ENCODE measurements around the gene AKAP13.

AKAP13 gene

GRCh38 chr15:85704066-85704465 is 323.7 kb downstream of the AKAP13 start:
- Histone ChIP-seq H3K4me3 (ENCODE audit: low read length) (no peak overlapping the region), H3K9ac (ENCODE audit: low read length) (peak overlapping the region; percentile 37), H3K79me2 (ENCODE audit: low read length) (peaks cover 48% of the 10 kb centered on the region), H3K4me2 (ENCODE audit: low read length) (peak overlapping the region; percentile 39), H4K20me1 (ENCODE audit: insufficient read depth, low read length) (no peaks in the 10 kb centered on the region), H3K9me3 (ENCODE audit: insufficient read depth, low read length) (no peaks in the 10 kb centered on the region), H3K36me3 (replicated peaks; ENCODE audit: low read depth, low read length) (peaks cover 9% of the 10 kb centered on the region), H3K27ac (ENCODE audit: low read length) (peak overlapping the region; percentile 36), H2AFZ (ENCODE audit: low read depth, low read length) (no peak overlapping the region), H3K27me3 (ENCODE audit: low read depth, low read length) (no peaks in the 10 kb centered on the region), H3K4me1 (ENCODE audit: low read length) (peaks cover 90% of the 10 kb centered on the region)
- TF ChIP-seq CTCF (IDR thresholded peaks at IDR 0.05; ENCODE audit: low read depth, low read length), result no peak

DNA sequence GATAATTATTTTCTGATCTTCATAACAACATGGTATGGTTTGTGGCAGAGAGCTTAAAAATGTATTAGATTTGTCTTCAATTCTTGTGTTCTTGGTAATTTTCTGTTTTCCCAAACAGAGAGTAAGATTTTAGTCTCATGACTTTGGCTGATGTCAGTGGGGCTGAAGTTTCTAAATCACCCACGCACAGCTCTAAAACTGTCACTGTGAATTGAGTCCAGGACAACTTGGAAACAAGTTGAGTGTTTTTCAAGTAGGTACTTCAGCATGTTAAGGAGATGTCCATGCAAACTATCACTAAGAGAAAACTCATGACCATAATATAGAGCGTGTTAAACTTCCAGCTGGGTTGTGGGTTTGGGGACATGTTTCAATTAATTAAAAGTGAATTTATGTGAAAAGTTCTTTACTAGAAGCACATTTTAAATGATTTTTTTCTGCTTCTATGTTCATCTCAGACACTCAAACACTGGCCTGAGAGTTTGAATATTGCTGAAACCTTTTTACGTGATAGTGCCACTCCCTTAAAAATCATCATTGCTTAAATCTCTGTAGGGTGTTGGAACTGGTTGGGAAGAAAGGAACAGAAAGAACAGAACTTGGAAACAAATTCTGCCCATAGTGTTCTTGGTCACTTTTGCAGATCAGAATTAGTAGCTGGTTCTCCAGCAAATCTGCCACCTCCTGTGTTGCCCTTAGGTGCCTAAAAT is 324.5 kb downstream of the AKAP13 start:
- H3K4me3 ChIP-seq (ENCODE audit: low read length), result peak overlapping the region; percentile 5; the same call in 1 of the 2 replicates
- peaks cover 95% of the 10 kb centered on the region for H3K4me1 ChIP-seq (ENCODE audit: low read length)
- peak overlapping the region; percentile 37 for H3K9ac ChIP-seq (ENCODE audit: low read length)
- H3K27ac ChIP-seq (ENCODE audit: low read length), result peak overlapping the region; percentile 36
- H2AFZ ChIP-seq (ENCODE audit: low read depth, low read length), result no peak overlapping the region
- peaks cover 9% of the 10 kb centered on the region for H3K36me3 ChIP-seq (replicated peaks; ENCODE audit: low read depth, low read length)
- peak overlapping the region; percentile 39 for H3K4me2 ChIP-seq (ENCODE audit: low read length)
- no peaks in the 10 kb centered on the region for H4K20me1 ChIP-seq (ENCODE audit: insufficient read depth, low read length)
- peaks cover 48% of the 10 kb centered on the region for H3K79me2 ChIP-seq (ENCODE audit: low read length)
- H3K9me3 ChIP-seq (ENCODE audit: insufficient read depth, low read length), result no peaks in the 10 kb centered on the region
- TF ChIP-seq CTCF (IDR thresholded peaks at IDR 0.05; ENCODE audit: low read depth, low read length) (no peak), EZH2phosphoT487 (IDR thresholded peaks at IDR 0.05; ENCODE audit: low read depth) (no peak)
- H3K27me3 ChIP-seq (ENCODE audit: low read depth, low read length), result no peaks in the 10 kb centered on the region

DNA sequence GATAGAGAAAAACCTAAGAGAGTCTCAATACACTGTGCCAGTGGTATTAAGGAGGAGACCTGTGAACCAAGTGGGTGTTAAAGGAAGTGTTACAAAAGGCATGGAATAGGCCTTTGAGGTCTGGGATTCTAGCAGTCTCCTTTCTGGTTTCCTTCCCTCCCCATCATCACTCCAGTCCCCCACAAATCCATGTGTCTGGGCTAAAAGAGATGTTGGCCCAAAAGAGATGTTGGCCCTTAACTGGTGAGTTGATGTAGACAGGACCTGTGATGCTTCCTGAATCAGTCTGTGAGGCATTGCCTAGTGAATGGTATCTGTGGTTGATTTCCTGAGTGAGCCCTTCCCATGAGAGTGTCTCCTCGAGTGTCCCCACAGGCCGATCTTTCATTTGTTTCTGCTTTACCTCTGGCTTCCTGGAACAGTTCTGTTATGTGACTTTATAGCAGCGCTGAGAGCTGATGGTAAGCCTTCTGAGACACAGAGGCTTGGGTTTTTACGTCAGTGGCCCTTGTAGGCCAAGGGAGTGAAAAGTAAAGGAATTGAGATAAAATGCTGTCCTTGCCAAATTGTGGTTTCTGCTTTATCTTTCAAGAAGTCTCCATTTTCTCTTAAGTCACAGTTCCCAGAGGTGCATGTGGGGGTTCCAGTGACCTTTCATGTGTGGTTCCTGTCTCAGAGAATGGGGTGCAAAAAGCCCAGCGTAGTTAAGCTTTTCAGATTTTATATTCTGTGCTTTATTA is 326.5 kb downstream of the AKAP13 start:
- H3K79me2 ChIP-seq (ENCODE audit: low read length), result peaks cover 55% of the 10 kb centered on the region
- TF ChIP-seq EZH2phosphoT487 (IDR thresholded peaks at IDR 0.05; ENCODE audit: low read depth), result no peak
- no peak for TF ChIP-seq CTCF (IDR thresholded peaks at IDR 0.05; ENCODE audit: low read depth, low read length)
- peak overlapping the region; percentile 6; the same call in 1 of the 2 replicates for H2AFZ ChIP-seq (ENCODE audit: low read depth, low read length)
- peaks cover 17% of the 10 kb centered on the region for H3K36me3 ChIP-seq (replicated peaks; ENCODE audit: low read depth, low read length)
- H3K27ac ChIP-seq (ENCODE audit: low read length), result peak overlapping the region; percentile 88
- H3K9me3 ChIP-seq (ENCODE audit: insufficient read depth, low read length), result no peaks in the 10 kb centered on the region
- H3K27me3 ChIP-seq (ENCODE audit: low read depth, low read length), result no peaks in the 10 kb centered on the region
- H4K20me1 ChIP-seq (ENCODE audit: insufficient read depth, low read length), result no peaks in the 10 kb centered on the region
- H3K4me1 ChIP-seq (ENCODE audit: low read length), result peaks cover 95% of the 10 kb centered on the region
- peak overlapping the region; percentile 65 for H3K4me3 ChIP-seq (ENCODE audit: low read length)
- peak overlapping the region; percentile 88 for H3K4me2 ChIP-seq (ENCODE audit: low read length)
- peak overlapping the region; percentile 78 for H3K9ac ChIP-seq (ENCODE audit: low read length)

All from OCI-LY3 (cell line).